K562 (cell line): ENCODE results near the gene PODN. TPM values are rescaled to one million over a fixed set of nuclear protein-coding genes. Genes with fewer than 3 reads are reported as not detected.

Experiments used
- ADNP ChIP-seq: fragments of 200-800 bp; sonication (Bioruptor generic); IDR thresholded peaks from 2 replicates; pipeline ENCODE4 v1.6.1; 2016; ENCODE audit warnings: missing genetic modification characterization, missing compliant biosample characterization
- CBX3 ChIP-seq, 2 experiments: IDR thresholded peaks; 1 replicate in 1 of 2; 2 replicates in 1 of 2; pipeline ENCODE4 v1.6.1; 2012; ENCODE audit warnings: inconsistent platforms in 2 of 2, low read length in 2 of 2, borderline replicate concordance in 1 of 2, control low read depth in 1 of 2
- CCNT2 ChIP-seq: IDR thresholded peaks from 2 replicates; pipeline ENCODE4 v1.6.1; 2011; ENCODE audit warnings: borderline replicate concordance, low read depth, mild to moderate bottlenecking, moderate library complexity, mixed read lengths, low read length; ENCODE audit not compliant: insufficient read length; ENCODE audit errors: extremely low read depth
- CHD4 ChIP-seq: fragments of 200-600 bp; sonication (generic); IDR thresholded peaks from 3 replicates; pipeline ENCODE4 v1.6.1; 2012; ENCODE audit warnings: low read depth, mild to moderate bottlenecking, mixed read lengths, low read length, inconsistent platforms; ENCODE audit not compliant: insufficient read depth, insufficient replicate concordance, poor library complexity, severe bottlenecking
- DLX4 ChIP-seq: fragments of 250-450 bp; sonication (Bioruptor Pico); IDR thresholded peaks from 2 replicates; pipeline ENCODE4 v1.6.1; 2021; ENCODE audit warnings: mild to moderate bottlenecking
- ELK3 ChIP-seq: fragments of 450-650 bp; formaldehyde crosslinking; IDR thresholded peaks from 2 replicates; pipeline ENCODE4 v1.4.0; 2020; ENCODE audit warnings: mild to moderate bottlenecking
- ESRRA ChIP-seq: fragments of 450-650 bp; IDR thresholded peaks from 2 replicates; pipeline ENCODE4 v1.6.1; 2014; ENCODE audit warnings: low read depth, mild to moderate bottlenecking, moderate library complexity, borderline replicate concordance
- ETV1 ChIP-seq: fragments of 450-650 bp; conservative IDR thresholded peaks from 2 replicates; pipeline ENCODE4 v1.6.1; 2016; ENCODE audit warnings: missing genetic modification characterization, control low read depth, low read depth, missing compliant biosample characterization
- GATAD2B ChIP-seq: fragments of 450-650 bp; IDR thresholded peaks from 2 replicates; pipeline ENCODE4 v1.6.1; 2017; ENCODE audit warnings: mild to moderate bottlenecking, borderline replicate concordance
- KDM1A ChIP-seq, 2 experiments: fragments of 450-650 bp; IDR thresholded peaks; 2 replicates each; pipeline ENCODE4 v1.6.1; 2016; ENCODE audit warnings: mild to moderate bottlenecking in 2 of 2
- NR1H2 ChIP-seq: sonication (generic); formaldehyde crosslinking; IDR thresholded peaks from 2 replicates; pipeline ENCODE4 v1.4.0; 2020; ENCODE audit warnings: mild to moderate bottlenecking, missing genetic modification reagents
- RBM25 ChIP-seq: fragments of 200-400 bp; formaldehyde crosslinking; IDR thresholded peaks from 2 replicates; pipeline ENCODE4 v1.6.1; 2018; ENCODE audit warnings: low read length, low read depth, moderate library complexity; ENCODE audit not compliant: severe bottlenecking
- RBM39 ChIP-seq: fragments of 200-400 bp; formaldehyde crosslinking; optimal IDR thresholded peaks from 2 replicates; pipeline ENCODE3; 2018; ENCODE audit warnings: low read depth, low read length
- ZFP36 ChIP-seq: fragments of 150-350 bp; IDR thresholded peaks from 2 replicates; pipeline ENCODE4 v1.6.1; 2018; ENCODE audit warnings: low read length, low read depth; ENCODE audit not compliant: partially characterized antibody
- polyA plus RNA-seq, 8 experiments: library from polyadenylated mRNA; depleted of rRNA in 4 of 8; stranded (reverse) in 5 of 8; unstranded in 3 of 8; fragments of >200 nt; fragmentation: Nextera tagmentation in 2 of 8; fragmentation: Illumina TruSeq in 1 of 8; extraction: Ambion mirVana in 2 of 8; extraction: Trizol in 1 of 8; gene quantifications; 2 replicates each; pipeline versions ENCODE4 v1.2.1 to v1.2.3, GENCODE V29; 2011 to 2014; ENCODE audit warnings: inconsistent platforms in 1 of 8, missing spikeins in 1 of 8
- total RNA-seq, 7 experiments: library from RNA; depleted of rRNA in 6 of 7; stranded (reverse); fragments of >200 nt in 6 of 7; fragmentation: Illumina TruSeq in 2 of 7; extraction: Trizol in 2 of 7; gene quantifications; 2 replicates each; pipeline versions ENCODE4 v1.2.1 to v1.2.3, GENCODE V29; 2011 to 2021; ENCODE audit warnings: low replicate concordance in 1 of 7

Gene PODN
- total and polyA plus RNA-seq, 9 of the 15 experiments (the other 6 are each of a cell fraction or from before 2014, with no cell fraction given) = not detected

GRCh38 chr1:53133261-53134041 lies 71.4 kb downstream of the PODN start (continued):
- TF ChIP-seq GATAD2B (no peak), DLX4 (CRISPR knock-in tag) (no peak), CHD4 (peak; percentile 60), ELK3 (CRISPR knock-in tag) (no peak), ZFP36 (peak; percentile 89), RBM25 (peak; percentile 78), ADNP (peak; percentile 64; the same call in 1 of the 2 replicates), KDM1A (IDR thresholded peaks at IDR 0.05) (peak in 1 of 2 experiments; percentile 65; a peak in 2 of 4 replicates), NR1H2 (no peak), RBM39 (no peak), CCNT2 (no peak), ESRRA (peak; percentile 68), CBX3 (IDR thresholded peaks at IDR 0.05; ENCODE audit: borderline replicate concordance in 1 of 2, low read length in 2 of 2) (no peak), ETV1 (no peak)
